Ovary (tissue), 3 donors: ENCODE results near the gene CEP170B.
"Not testable (repeated sequence)": the region's sequence is repeated elsewhere in the genome, so short reads cannot be mapped to it uniquely, and the experiment has no call there.

ENCODE experiments used
- CTCF ChIP-seq, 3 donors: fragments of 450-650 bp in 2 of 3; fragments of 200-600 bp in 1 of 3; IDR thresholded peaks; one replicate each; pipeline versions ENCODE4 v1.5.1 to v1.8.0; 2016 to 2022; ENCODE audit warnings: antibody characterized with exemption in 3 of 3, mild to moderate bottlenecking in 1 of 3
- EP300 ChIP-seq: sonication (generic); formaldehyde crosslinking; IDR thresholded peaks from one replicate; pipeline ENCODE4 v1.6.1; 2017; ENCODE audit warnings: antibody characterized with exemption
- POLR2A ChIP-seq: fragments of 450-650 bp; IDR thresholded peaks from one replicate; pipeline ENCODE4 v1.6.1; 2017; ENCODE audit warnings: antibody characterized with exemption, mild to moderate bottlenecking, moderate library complexity
- donor health status: DM: no; HTN: no; CAD: no.

- TF ChIP-seq CTCF (IDR thresholded peaks at IDR 0.05); EP300; POLR2A: not testable (repeated sequence)
Measured at GRCh38 chr14:104904650-104905578, 39.8 kb downstream of the CEP170B start.
